Lower leg skin (tissue), 4 donors: Measurements from ENCODE around the gene MISP. TPM values are rescaled to one million over a fixed set of nuclear protein-coding genes. Genes with fewer than 3 reads are reported as not detected.
"Not testable (repeated sequence)": the region's sequence is repeated elsewhere in the genome, so short reads cannot be mapped to it uniquely, and the experiment has no call there.

ENCODE experiments used
- DNase-seq, 2 donors: peaks; one replicate each; pipeline ENCODE4 v3.0.0-alpha.2; 2019; ENCODE audit warnings: low spot score in 2 of 2
- H3K4me3 ChIP-seq: fragments of 200-600 bp; sonication (generic); 2 replicates; pipeline ENCODE4 v1.5.1; 2017; ENCODE audit warnings: mild to moderate bottlenecking, low read depth; ENCODE audit not compliant: poor library complexity, severe bottlenecking
- POLR2A ChIP-seq, 2 donors: fragments of 450-650 bp; IDR thresholded peaks; one replicate each; pipeline ENCODE4 v1.6.1; 2016 to 2017; ENCODE audit warnings: antibody characterized with exemption in 2 of 2, mild to moderate bottlenecking in 1 of 2, moderate library complexity in 1 of 2
- WGBS, 2 donors: methylation state at CpG; one replicate each; pipeline ENCODE4 v1.1.5; 2018; 5-methylcytosine and 5-hydroxymethylcytosine counted together
- intact Hi-C: fragments of 100-400 bp; cut with DNase I; formaldehyde crosslinking; loops from one replicate; pipeline ENCODE4 v1.15.0; 2023; ENCODE audit warnings: low total_unique reads
- total RNA-seq, 4 donors: library from RNA; depleted of rRNA; stranded (reverse); fragments of >200 nt; gene quantifications; one replicate each; pipeline ENCODE4 v1.1.0, GENCODE V29; 2016
- TF ChIP-seq, protein P1 (sequence below), 3 donors: fragments of 450-650 bp; IDR thresholded peaks; one replicate each; pipeline ENCODE4 v1.5.1; 2016; ENCODE audit warnings: antibody characterized with exemption in 3 of 3, mild to moderate bottlenecking in 3 of 3, moderate library complexity in 2 of 3

MISP gene
- total RNA-seq, result 1 to 10 TPM in 2 of 4 donors, under 1 TPM in 2; 0.08 to 2.8 (median 0.92) TPM

GRCh38 chr19:750640-751423 is at the start of gene MISP:
Gene MISP, plus strand, starts transcription at chr19:751112. Its CDS starts 5,835 bp downstream, at chr19:756947.
- TF ChIP-seq, protein P1, sequence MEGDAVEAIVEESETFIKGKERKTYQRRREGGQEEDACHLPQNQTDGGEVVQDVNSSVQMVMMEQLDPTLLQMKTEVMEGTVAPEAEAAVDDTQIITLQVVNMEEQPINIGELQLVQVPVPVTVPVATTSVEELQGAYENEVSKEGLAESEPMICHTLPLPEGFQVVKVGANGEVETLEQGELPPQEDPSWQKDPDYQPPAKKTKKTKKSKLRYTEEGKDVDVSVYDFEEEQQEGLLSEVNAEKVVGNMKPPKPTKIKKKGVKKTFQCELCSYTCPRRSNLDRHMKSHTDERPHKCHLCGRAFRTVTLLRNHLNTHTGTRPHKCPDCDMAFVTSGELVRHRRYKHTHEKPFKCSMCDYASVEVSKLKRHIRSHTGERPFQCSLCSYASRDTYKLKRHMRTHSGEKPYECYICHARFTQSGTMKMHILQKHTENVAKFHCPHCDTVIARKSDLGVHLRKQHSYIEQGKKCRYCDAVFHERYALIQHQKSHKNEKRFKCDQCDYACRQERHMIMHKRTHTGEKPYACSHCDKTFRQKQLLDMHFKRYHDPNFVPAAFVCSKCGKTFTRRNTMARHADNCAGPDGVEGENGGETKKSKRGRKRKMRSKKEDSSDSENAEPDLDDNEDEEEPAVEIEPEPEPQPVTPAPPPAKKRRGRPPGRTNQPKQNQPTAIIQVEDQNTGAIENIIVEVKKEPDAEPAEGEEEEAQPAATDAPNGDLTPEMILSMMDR (IDR thresholded peaks at IDR 0.05), result no peak
- TF ChIP-seq POLR2A (IDR thresholded peaks at IDR 0.05), result no peak
- DNase-seq, result no peak
- intact Hi-C loops, result no loop called here
- WGBS, 2 donors, result 30 to 43% methylated on average over 23 to 30 of the region's 31 CpGs
- H3K4me3 ChIP-seq, result no peak within 1 kb of the TSS

GRCh38 chr19:702847-703246 is 48.1 kb upstream of the MISP start:
- intact Hi-C loops, H3K4me3 ChIP-seq, DNase-seq: not testable (repeated sequence)
- WGBS, 2 donors, result 71 to 79% methylated on average over 6 of the region's 6 CpGs

GRCh38 chr19:703329-703650 is 47.6 kb upstream of the MISP start:
- no peak overlapping the region for H3K4me3 ChIP-seq
- no peak for TF ChIP-seq POLR2A (IDR thresholded peaks at IDR 0.05)
- TF ChIP-seq, protein P1 (IDR thresholded peaks at IDR 0.05), result no peak
- 14 to 25% methylated on average over 4 of the region's 4 CpGs for WGBS, 2 donors

GRCh38 chr19:703651-704446 is 47.1 kb upstream of the MISP start:
- DNase-seq, result peak; percentile 50 to 94
- TF ChIP-seq, protein P1 (IDR thresholded peaks at IDR 0.05), result no peak
- no peak for TF ChIP-seq POLR2A (IDR thresholded peaks at IDR 0.05)
- intact Hi-C loops, result no loop called here
- 11 to 15% methylated on average over 41 to 44 of the region's 50 CpGs for WGBS, 2 donors
- H3K4me3 ChIP-seq, result no peak overlapping the region

More at GRCh38 chr19:703329-703650, 47.6 kb upstream of the MISP start:
- intact Hi-C loops, result no loop called here
- DNase-seq, result no peak

DNA sequence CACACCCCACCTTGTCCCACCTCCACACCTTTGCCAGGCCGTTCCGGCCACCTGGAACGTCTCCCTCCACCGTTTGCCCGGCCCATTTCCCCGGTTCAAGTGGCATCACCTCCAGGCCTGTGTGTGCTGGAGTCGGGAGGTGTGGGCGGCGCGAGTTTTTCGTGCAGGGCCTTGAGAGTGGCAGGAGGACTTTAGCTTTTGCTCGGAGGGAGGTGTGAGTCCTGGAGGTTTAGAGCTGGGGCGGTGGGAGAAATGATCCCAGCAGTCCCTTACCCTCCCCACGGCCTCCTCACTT is 46.5 kb upstream of the MISP start:
- TF ChIP-seq POLR2A (IDR thresholded peaks at IDR 0.05), result no peak
- TF ChIP-seq, protein P1 (IDR thresholded peaks at IDR 0.05), result no peak
- 41 to 62% methylated on average over 14 of the region's 14 CpGs for WGBS, 2 donors
- no peak for DNase-seq
- intact Hi-C loops, result no loop called here
- no peak overlapping the region for H3K4me3 ChIP-seq
